Measurements from ENCODE around the gene NPPC. TPM values are rescaled to one million over a fixed set of nuclear protein-coding genes. Genes with fewer than 3 reads are reported as not detected.
"Not testable (repeated sequence)": the region's sequence is repeated elsewhere in the genome, so short reads cannot be mapped to it uniquely, and the experiment has no call there.

NPPC gene
- total RNA-seq, 1 donor: not detected

GRCh38 chr2:231911381-231911780, 14.8 kb downstream of the NPPC start:
- DNase-seq (ENCODE audit: low read depth): no peak
- TF ChIP-seq CTCF (IDR thresholded peaks at IDR 0.05; ENCODE audit: insufficient read depth, low read length): no peak
- H3K4me3 ChIP-seq (ENCODE audit: low read depth, low read length): no peak overlapping the region

- no peak for TF ChIP-seq CTCF (IDR thresholded peaks at IDR 0.05; ENCODE audit: insufficient read depth, low read length)
- H3K4me3 ChIP-seq (ENCODE audit: low read depth, low read length): no peak overlapping the region
- no peak for DNase-seq (ENCODE audit: low read depth)
Measured at GRCh38 chr2:231910771-231911170, 15.4 kb downstream of the NPPC start.

- not testable (repeated sequence) for DNase-seq (ENCODE audit: low read depth); H3K4me3 ChIP-seq (ENCODE audit: low read depth, low read length)
Measured at GRCh38 chr2:231910161-231910560, 16.0 kb downstream of the NPPC start.

GRCh38 chr2:231909631-231910030, 16.6 kb downstream of the NPPC start:
- no peak for DNase-seq (ENCODE audit: low read depth)
- no peak for TF ChIP-seq CTCF (IDR thresholded peaks at IDR 0.05; ENCODE audit: insufficient read depth, low read length)
- H3K4me3 ChIP-seq (ENCODE audit: low read depth, low read length): no peak overlapping the region

- no peak for DNase-seq (ENCODE audit: low read depth)
- TF ChIP-seq CTCF (IDR thresholded peaks at IDR 0.05; ENCODE audit: insufficient read depth, low read length): no peak
- H3K4me3 ChIP-seq (ENCODE audit: low read depth, low read length): no peak overlapping the region
Measured at GRCh38 chr2:231908584-231908983, 17.6 kb downstream of the NPPC start.

GRCh38 chr2:231907765-231908164, 18.4 kb downstream of the NPPC start:
- no peak for DNase-seq (ENCODE audit: low read depth)
- TF ChIP-seq CTCF (IDR thresholded peaks at IDR 0.05; ENCODE audit: insufficient read depth, low read length): no peak
- H3K4me3 ChIP-seq (ENCODE audit: low read depth, low read length): no peak overlapping the region

GRCh38 chr2:231905026-231905425, 21.2 kb downstream of the NPPC start:
- DNase-seq (ENCODE audit: low read depth): no peak
- no peak overlapping the region for H3K4me3 ChIP-seq (ENCODE audit: low read depth, low read length)
- no peak for TF ChIP-seq CTCF (IDR thresholded peaks at IDR 0.05; ENCODE audit: insufficient read depth, low read length)
